OCI-LY3 (cell line): ENCODE data around the gene AR.

Source experiments
- CTCF ChIP-seq: fragments of 200-600, 300-600 bp; sonication (generic); IDR thresholded peaks from 2 replicates; pipeline ENCODE4 v1.5.1; 2014; ENCODE audit warnings: antibody characterized with exemption, low read length, low read depth
- EZH2phosphoT487 ChIP-seq: fragments of 200-600 bp; shearing (Covaris generic); IDR thresholded peaks from 2 replicates; pipeline ENCODE4 v1.6.1; 2018; ENCODE audit warnings: antibody characterized with exemption, mixed run types, low read depth

- TF ChIP-seq CTCF (no peak), EZH2phosphoT487 (no peak)
Measured at GRCh38 chrX:67503004-67503403, 40.8 kb upstream of the AR start.
